NCI-H187 treated with DMSO at 0.1 percent for 48 hours (cell line): ENCODE results near the gene ZNF219.

Source experiments
- DNase-seq: peaks from one replicate; lab custom pipeline; 2025; lab: John Stamatoyannopoulos, UW

ZNF219 gene

GRCh38 chr14:21102521-21103410, 4.3 kb upstream of the ZNF219 start:
- no peak for DNase-seq

- no peak for DNase-seq
These were observed 3.5 kb upstream of the ZNF219 start for GRCh38 chr14:21101802-21102413.

- DNase-seq: no peak
These were observed 2.5 kb upstream of the ZNF219 start, which contains the start of gene TMEM253 for GRCh38 chr14:21100931-21101330. TSS of gene TMEM253 (plus strand) at chr14:21101066. CDS start at chr14:21101344, 278 bp downstream.

GRCh38 chr14:21099596-21099985, 1.1 kb upstream of the ZNF219 start:
- no peak for DNase-seq

- no peak for DNase-seq
These were observed 589 bp upstream of the ZNF219 start for GRCh38 chr14:21098892-21099595.

GRCh38 chr14:21097636-21098075, 799 bp downstream of the ZNF219 start:
- no peak for DNase-seq

- no peak for DNase-seq
These were observed 1.3 kb downstream of the ZNF219 start for GRCh38 chr14:21096978-21097635.

- no peak for DNase-seq
These were observed 2.0 kb downstream of the ZNF219 start for GRCh38 chr14:21096438-21096837.

GRCh38 chr14:21095430-21096205, 2.8 kb downstream of the ZNF219 start:
- DNase-seq: no peak

- DNase-seq: peak; percentile 75
These were observed 4.4 kb downstream of the ZNF219 start for GRCh38 chr14:21093769-21094681.

- DNase-seq: no peak
These were observed 5.4 kb downstream of the ZNF219 start for GRCh38 chr14:21093018-21093417.

- DNase-seq: no peak
These were observed 6.0 kb downstream of the ZNF219 start for GRCh38 chr14:21092273-21093011.

GRCh38 chr14:21091821-21092272, 6.6 kb downstream of the ZNF219 start:
- no peak for DNase-seq

- DNase-seq: no peak
These were observed 7.4 kb downstream of the ZNF219 start for GRCh38 chr14:21090940-21091663.

GRCh38 chr14:21090194-21090939, 8.1 kb downstream of the ZNF219 start:
- DNase-seq: no peak

- no peak for DNase-seq
These were observed 8.6 kb downstream of the ZNF219 start for GRCh38 chr14:21089877-21090193.

- DNase-seq: no peak
These were observed 9.2 kb downstream of the ZNF219 start for GRCh38 chr14:21089271-21089670.

GRCh38 chr14:21088687-21089086, 9.8 kb downstream of the ZNF219 start:
- DNase-seq: no peak
